GM19025 (cell line): Measurements from ENCODE around the gene LSM10.
A peak's percentile ranks its signal among the peaks of the same experiment; 100 is the strongest.

Source experiments
- ATAC-seq: cut with Tn5 transposase; IDR thresholded peaks from one replicate; pipeline ENCODE4 v1.9.1; 2021; ENCODE audit warnings: mild to moderate bottlenecking, low read depth, moderate library complexity; ENCODE audit not compliant: unreplicated experiment

The LSM10 gene

GRCh38 chr1:36385410-36386264 is 12.1 kb downstream of the LSM10 start, which contains the start of gene STK40:
STK40 (minus strand) TSS chr1:36385924; CDS start chr1:36361332, 24,592 bp downstream.
- ATAC-seq: peak; percentile 84

GRCh38 chr1:36384542-36385409 is 12.9 kb downstream of the LSM10 start:
- ATAC-seq: no peak

- ATAC-seq: no peak
Observed at GRCh38 chr1:36383240-36383639, 14.5 kb downstream of the LSM10 start.

- ATAC-seq: no peak
Observed at GRCh38 chr1:36382669-36383068, 15.0 kb downstream of the LSM10 start.

GRCh38 chr1:36382231-36382630 is 15.5 kb downstream of the LSM10 start:
- ATAC-seq: no peak

GRCh38 chr1:36381405-36381804 is 16.3 kb downstream of the LSM10 start:
- ATAC-seq: no peak

- no peak for ATAC-seq
Observed at GRCh38 chr1:36380782-36381181, 16.9 kb downstream of the LSM10 start.

- ATAC-seq: no peak
Observed at GRCh38 chr1:36380143-36380619, 17.5 kb downstream of the LSM10 start.

- no peak for ATAC-seq
Observed at GRCh38 chr1:36377791-36378492, 19.8 kb downstream of the LSM10 start.

GRCh38 chr1:36372617-36373016 is 25.1 kb downstream of the LSM10 start:
- no peak for ATAC-seq

- ATAC-seq: no peak
Observed at GRCh38 chr1:36369061-36369861, 28.4 kb downstream of the LSM10 start.

GRCh38 chr1:36367798-36368197 is 29.9 kb downstream of the LSM10 start:
- ATAC-seq: no peak

GRCh38 chr1:36367066-36367465 is 30.6 kb downstream of the LSM10 start:
- ATAC-seq: no peak

GRCh38 chr1:36366091-36366661 is 31.5 kb downstream of the LSM10 start:
- no peak for ATAC-seq

- ATAC-seq: no peak
Observed at GRCh38 chr1:36365381-36365780, 32.3 kb downstream of the LSM10 start.

GRCh38 chr1:36359911-36360550 is 37.7 kb downstream of the LSM10 start:
- no peak for ATAC-seq

GRCh38 chr1:36359383-36359782 is 38.3 kb downstream of the LSM10 start:
- ATAC-seq: no peak

GRCh38 chr1:36358514-36359084 is 39.1 kb downstream of the LSM10 start:
- ATAC-seq: no peak

GRCh38 chr1:36355811-36356210 is 41.9 kb downstream of the LSM10 start:
- no peak for ATAC-seq
